SU-DHL-6 (cell line): ENCODE measurements around the gene CLPTM1L.

Experiments
- CTCF ChIP-seq: fragments of 200-600 bp; sonication (generic); IDR thresholded peaks from one replicate; pipeline ENCODE4 v1.5.1; 2017; ENCODE audit warnings: antibody characterized with exemption, mild to moderate bottlenecking, low read length, moderate library complexity; ENCODE audit not compliant: insufficient read depth, poor library complexity, severe bottlenecking
- EZH2phosphoT487 ChIP-seq: fragments of 200-600 bp; sonication (generic), shearing (Covaris generic); conservative IDR thresholded peaks from 2 replicates; pipeline ENCODE4 v1.6.1; 2018; ENCODE audit warnings: mild to moderate bottlenecking, antibody characterized with exemption, low read length, moderate library complexity, mixed read lengths

GRCh38 chr5:1383344-1383743 is 38.4 kb upstream of the CLPTM1L start:
- TF ChIP-seq CTCF (no peak), EZH2phosphoT487 (no peak)
